Measurements from ENCODE around the gene ARHGAP10.

The ARHGAP10 gene

GRCh38 chr4:147769386-147769785 lies 37.5 kb downstream of the ARHGAP10 start:
- no peak for FAIRE-seq

- FAIRE-seq = no peak
Observed at GRCh38 chr4:147770831-147771230, 38.9 kb downstream of the ARHGAP10 start.

GRCh38 chr4:147772056-147772455 lies 40.2 kb downstream of the ARHGAP10 start:
- FAIRE-seq = no peak

GRCh38 chr4:147772459-147772969 lies 40.6 kb downstream of the ARHGAP10 start:
- FAIRE-seq = no peak

GRCh38 chr4:147773261-147774184 lies 41.6 kb downstream of the ARHGAP10 start:
- no peak for FAIRE-seq

- FAIRE-seq = no peak
Observed at GRCh38 chr4:147776716-147777115, 44.8 kb downstream of the ARHGAP10 start.

- FAIRE-seq = no peak
Observed at GRCh38 chr4:147777456-147778091, 45.7 kb downstream of the ARHGAP10 start.

GRCh38 chr4:147778942-147779341 lies 47.1 kb downstream of the ARHGAP10 start:
- no peak for FAIRE-seq

- no peak for FAIRE-seq
Observed at GRCh38 chr4:147779451-147779850, 47.6 kb downstream of the ARHGAP10 start.

- no peak for FAIRE-seq
Observed at GRCh38 chr4:147780137-147780777, 48.4 kb downstream of the ARHGAP10 start.

GRCh38 chr4:147782087-147782781 lies 50.3 kb downstream of the ARHGAP10 start:
- FAIRE-seq = no peak

- no peak for FAIRE-seq
Observed at GRCh38 chr4:147785129-147785528, 53.2 kb downstream of the ARHGAP10 start.

GRCh38 chr4:147786031-147786430 lies 54.1 kb downstream of the ARHGAP10 start:
- FAIRE-seq = no peak

GRCh38 chr4:147786531-147786930 lies 54.6 kb downstream of the ARHGAP10 start:
- no peak for FAIRE-seq

GRCh38 chr4:147787204-147787603 lies 55.3 kb downstream of the ARHGAP10 start:
- no peak for FAIRE-seq

GRCh38 chr4:147788791-147789190 lies 56.9 kb downstream of the ARHGAP10 start:
- FAIRE-seq = peak; percentile 96

- peak; percentile 95 for FAIRE-seq
Observed at GRCh38 chr4:147789596-147789995, 57.7 kb downstream of the ARHGAP10 start.

- FAIRE-seq = no peak
Observed at GRCh38 chr4:147790412-147790811, 58.5 kb downstream of the ARHGAP10 start.

- no peak for FAIRE-seq
Observed at GRCh38 chr4:147791341-147791740, 59.5 kb downstream of the ARHGAP10 start.

- no peak for FAIRE-seq
Observed at GRCh38 chr4:147791865-147792264, 60.0 kb downstream of the ARHGAP10 start.

- FAIRE-seq = no peak
Observed at GRCh38 chr4:147793569-147794313, 61.9 kb downstream of the ARHGAP10 start.

GRCh38 chr4:147794314-147794680 lies 62.4 kb downstream of the ARHGAP10 start:
- no peak for FAIRE-seq
